Hepatocyte (in vitro differentiated cells): ENCODE data around the gene LDLRAD4. TPM values are rescaled to one million over a fixed set of nuclear protein-coding genes. Genes with fewer than 3 reads are reported as not detected.

Experiments
- DNase-seq: peaks from one replicate; pipeline ENCODE4 v3.0.0-alpha.2; 2016; ENCODE audit warnings: low spot score
- H2AFZ ChIP-seq: fragments of 200-600 bp; sonication (generic); 2 replicates; pipeline ENCODE4 v1.6.0; 2016; ENCODE audit warnings: antibody characterized with exemption, mild to moderate bottlenecking
- H3K27ac ChIP-seq: fragments of 200-600 bp; sonication (generic); 2 replicates; pipeline ENCODE4 v1.5.1; 2016; ENCODE audit warnings: mild to moderate bottlenecking
- H3K27me3 ChIP-seq: fragments of 200-600 bp; sonication (generic); 2 replicates; pipeline ENCODE4 v1.6.1; 2016
- H3K36me3 ChIP-seq: fragments of 200-600 bp; sonication (generic); replicated peaks from 2 replicates; pipeline ENCODE4 v1.5.1; 2016; ENCODE audit warnings: low read depth; ENCODE audit not compliant: insufficient read depth
- H3K4me1 ChIP-seq: fragments of 200-600 bp; sonication (generic); 2 replicates; pipeline ENCODE4 v1.5.1; 2016; ENCODE audit warnings: mild to moderate bottlenecking, moderate library complexity; ENCODE audit not compliant: insufficient read depth
- H3K4me2 ChIP-seq: fragments of 200-600 bp; sonication (generic); 2 replicates; pipeline ENCODE4 v1.6.0; 2016
- H3K4me3 ChIP-seq: fragments of 200-600 bp; sonication (generic); 2 replicates; pipeline ENCODE4 v1.5.1; 2016; ENCODE audit warnings: mild to moderate bottlenecking
- H3K79me2 ChIP-seq: fragments of 200-600 bp; sonication (generic); 2 replicates; pipeline ENCODE4 v1.6.0; 2017; ENCODE audit warnings: mild to moderate bottlenecking
- H3K9me2 ChIP-seq: fragments of 200-600 bp; sonication (generic); replicated peaks from 2 replicates; pipeline ENCODE4 v1.6.0; 2017; ENCODE audit warnings: mild to moderate bottlenecking; ENCODE audit not compliant: insufficient read depth
- H3K9me3 ChIP-seq: fragments of 200-600 bp; sonication (generic); 2 replicates; pipeline ENCODE4 v1.5.1; 2016; ENCODE audit warnings: low read depth, mild to moderate bottlenecking
- H4K20me1 ChIP-seq: fragments of 200-600 bp; sonication (generic); 2 replicates; pipeline ENCODE4 v1.6.0; 2016; ENCODE audit warnings: mild to moderate bottlenecking; ENCODE audit not compliant: insufficient read depth, poor library complexity, severe bottlenecking
- EZH2 ChIP-seq: fragments of 200-600 bp; sonication (generic); IDR thresholded peaks from 2 replicates; pipeline ENCODE4 v1.6.1; 2016; ENCODE audit warnings: antibody characterized with exemption, mild to moderate bottlenecking, borderline replicate concordance
- EZH2phosphoT487 ChIP-seq: fragments of 200-600 bp; sonication (generic); IDR thresholded peaks from one replicate; pipeline ENCODE4 v1.6.1; 2018; ENCODE audit warnings: antibody characterized with exemption, mild to moderate bottlenecking, low read depth, moderate library complexity; ENCODE audit not compliant: unreplicated experiment, severe bottlenecking
- WGBS: methylation state at CpG from one replicate; pipeline ENCODE4 v1.1.6; 2016; ENCODE audit warnings: low lambda C conversion rate; ENCODE audit errors: missing lambda C conversion rate; 5-methylcytosine and 5-hydroxymethylcytosine counted together
- polyA plus RNA-seq: library from polyadenylated mRNA; unstranded; fragments of >200 nt; fragmentation: Nextera tagmentation; extraction: Ambion mirVana; gene quantifications from 2 replicates; pipeline ENCODE4 v1.2.1, GENCODE V29; 2016
- total RNA-seq: library from RNA; depleted of rRNA; stranded (reverse); fragments of >200 nt; gene quantifications from 2 replicates; pipeline ENCODE4 v1.2.3, GENCODE V29; 2014
- TF ChIP-seq, protein P1 (sequence below): fragments of 200-600 bp; sonication (generic); IDR thresholded peaks from 2 replicates; pipeline ENCODE4 v1.5.1; 2016; ENCODE audit warnings: antibody characterized with exemption, mild to moderate bottlenecking; ENCODE audit not compliant: poor library complexity

LDLRAD4 gene
- total and polyA plus RNA-seq, 2 experiments from 2014 or later: 15.1 to 29.0 TPM

DNA sequence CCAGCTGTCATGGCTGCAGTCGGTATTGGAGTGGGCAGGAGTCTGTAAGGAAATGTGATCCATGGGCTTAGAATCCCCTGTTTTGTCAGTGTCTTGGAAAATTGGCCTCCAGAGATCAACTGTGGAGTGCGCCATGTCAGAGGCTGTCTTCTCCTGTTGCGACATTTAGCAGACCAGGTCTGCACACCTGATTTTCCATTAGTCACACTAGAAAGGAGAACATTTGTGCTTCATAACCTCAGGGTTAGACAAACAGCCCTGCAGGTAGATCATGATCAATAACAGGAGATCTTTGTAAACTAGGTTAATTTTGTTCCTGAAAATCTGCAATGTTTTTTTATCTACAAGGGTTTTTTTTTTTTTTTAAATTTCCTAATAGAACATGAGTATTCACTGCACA is 28.0 kb downstream of the LDLRAD4 start:
- no peak for DNase-seq
- TF ChIP-seq EZH2 (no peak), EZH2phosphoT487 (no peak)
- TF ChIP-seq, protein P1, sequence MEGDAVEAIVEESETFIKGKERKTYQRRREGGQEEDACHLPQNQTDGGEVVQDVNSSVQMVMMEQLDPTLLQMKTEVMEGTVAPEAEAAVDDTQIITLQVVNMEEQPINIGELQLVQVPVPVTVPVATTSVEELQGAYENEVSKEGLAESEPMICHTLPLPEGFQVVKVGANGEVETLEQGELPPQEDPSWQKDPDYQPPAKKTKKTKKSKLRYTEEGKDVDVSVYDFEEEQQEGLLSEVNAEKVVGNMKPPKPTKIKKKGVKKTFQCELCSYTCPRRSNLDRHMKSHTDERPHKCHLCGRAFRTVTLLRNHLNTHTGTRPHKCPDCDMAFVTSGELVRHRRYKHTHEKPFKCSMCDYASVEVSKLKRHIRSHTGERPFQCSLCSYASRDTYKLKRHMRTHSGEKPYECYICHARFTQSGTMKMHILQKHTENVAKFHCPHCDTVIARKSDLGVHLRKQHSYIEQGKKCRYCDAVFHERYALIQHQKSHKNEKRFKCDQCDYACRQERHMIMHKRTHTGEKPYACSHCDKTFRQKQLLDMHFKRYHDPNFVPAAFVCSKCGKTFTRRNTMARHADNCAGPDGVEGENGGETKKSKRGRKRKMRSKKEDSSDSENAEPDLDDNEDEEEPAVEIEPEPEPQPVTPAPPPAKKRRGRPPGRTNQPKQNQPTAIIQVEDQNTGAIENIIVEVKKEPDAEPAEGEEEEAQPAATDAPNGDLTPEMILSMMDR: no peak
- no peak overlapping the region for H3K4me3 ChIP-seq
- no peak overlapping the region for H3K27ac ChIP-seq
- no peaks in the 10 kb centered on the region for H3K9me3 ChIP-seq
- 71% methylated on average over 3 of the region's 3 CpGs for WGBS
- no peaks in the 10 kb centered on the region for H4K20me1 ChIP-seq
- no peaks in the 10 kb centered on the region for H3K79me2 ChIP-seq
- H3K4me2 ChIP-seq: no peak overlapping the region
- H3K27me3 ChIP-seq: no peaks in the 10 kb centered on the region
- no peaks in the 10 kb centered on the region for H3K4me1 ChIP-seq
- H2AFZ ChIP-seq: no peak overlapping the region
- no peaks in the 10 kb centered on the region for H3K9me2 ChIP-seq
- H3K36me3 ChIP-seq: no peaks in the 10 kb centered on the region

DNA sequence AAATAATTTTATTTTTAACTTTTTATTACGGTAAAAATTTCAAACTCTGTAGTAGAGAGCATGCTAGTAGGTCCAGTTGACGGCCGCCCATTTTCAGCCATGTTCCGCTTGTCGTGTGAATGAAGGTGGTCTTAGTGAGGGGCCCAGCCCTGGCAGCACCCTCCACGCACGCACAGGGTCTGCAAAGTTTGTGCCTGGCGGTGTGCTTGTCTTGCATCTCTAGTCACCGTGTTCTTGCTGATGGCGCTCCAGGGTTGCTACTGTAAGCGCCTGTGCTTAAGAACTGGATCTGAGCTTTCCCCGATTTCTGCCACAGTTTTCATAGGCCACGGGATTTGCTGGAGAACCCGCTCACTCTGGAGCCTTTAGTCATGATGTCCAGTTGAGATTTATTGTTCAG is 28.9 kb downstream of the LDLRAD4 start:
- Histone ChIP-seq H3K27ac (no peak overlapping the region), H3K27me3 (no peaks in the 10 kb centered on the region), H3K4me3 (no peak overlapping the region), H3K79me2 (no peaks in the 10 kb centered on the region), H3K4me2 (no peak overlapping the region), H3K4me1 (no peaks in the 10 kb centered on the region), H3K9me3 (no peaks in the 10 kb centered on the region), H3K36me3 (no peaks in the 10 kb centered on the region), H3K9me2 (no peaks in the 10 kb centered on the region), H2AFZ (no peak overlapping the region), H4K20me1 (no peaks in the 10 kb centered on the region)
- TF ChIP-seq, protein P1: no peak
- TF ChIP-seq EZH2phosphoT487 (no peak), EZH2 (no peak)
- no peak for DNase-seq
- 97% methylated on average over 14 of the region's 14 CpGs for WGBS

DNA sequence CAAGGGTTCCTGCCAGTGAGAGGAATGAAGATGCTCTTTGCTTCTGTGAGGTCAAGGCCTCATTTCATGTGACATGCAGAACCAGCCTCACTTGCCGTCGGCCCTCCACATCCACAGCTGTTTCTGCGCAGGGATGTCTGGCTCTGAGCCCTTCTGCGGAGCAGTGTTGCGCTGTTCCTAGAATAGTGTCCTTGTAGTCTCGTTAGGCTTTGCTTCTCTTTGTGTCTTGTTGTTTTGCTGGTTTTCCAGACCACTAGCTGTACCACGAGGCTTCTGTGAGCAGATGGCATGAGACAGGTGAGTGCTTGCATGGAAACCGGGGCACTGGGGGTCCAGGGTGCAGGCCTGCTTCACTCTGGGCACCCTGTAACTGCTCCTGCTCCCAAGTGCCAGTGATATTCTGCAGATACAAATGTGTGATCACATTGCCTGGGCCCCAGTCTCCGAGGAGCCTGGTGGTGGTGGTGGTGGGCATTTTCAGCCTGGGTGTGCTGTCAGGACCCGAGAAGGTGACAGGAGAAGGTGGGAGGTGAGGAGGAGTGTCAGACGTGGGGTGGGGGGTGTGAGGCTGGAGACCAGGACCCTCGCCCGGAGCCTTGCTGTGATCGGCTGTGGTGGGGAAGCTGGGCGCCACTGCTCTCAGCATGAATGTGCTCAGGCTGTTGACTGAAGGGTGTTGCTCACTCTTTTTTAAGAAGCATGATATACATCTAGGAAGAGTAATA is 34.3 kb downstream of the LDLRAD4 start:
- Histone ChIP-seq H3K79me2 (no peaks in the 10 kb centered on the region), H3K27me3 (no peaks in the 10 kb centered on the region), H3K36me3 (no peaks in the 10 kb centered on the region), H3K9me2 (no peaks in the 10 kb centered on the region), H3K4me1 (no peaks in the 10 kb centered on the region), H3K27ac (no peak overlapping the region), H3K4me2 (no peak overlapping the region), H4K20me1 (no peaks in the 10 kb centered on the region), H3K4me3 (no peak overlapping the region), H3K9me3 (no peaks in the 10 kb centered on the region), H2AFZ (no peak overlapping the region)
- TF ChIP-seq, protein P1: no peak
- TF ChIP-seq EZH2phosphoT487: no peak
- TF ChIP-seq EZH2: no peak
- DNase-seq: no peak
- WGBS: 87% methylated on average over 15 of the region's 15 CpGs
